Measurements from ENCODE around the gene ZRANB1. TPM values are rescaled to one million over a fixed set of nuclear protein-coding genes. Genes with fewer than 3 reads are reported as not detected.

ZRANB1 gene
- total and polyA plus RNA-seq, 10 of the 15 experiments (the other 5 are each of a cell fraction or from before 2014, with no cell fraction given) = 1.7 to 11.8 (median 6.2) TPM

- H3K4me3 ChIP-seq = no peak overlapping the region
- no peaks in the 10 kb centered on the region for H3K27me3 ChIP-seq (replicated peaks in 1 of 2; ENCODE audit: control insufficient read depth in 2 of 2, insufficient read depth in 2 of 2, low read length in 1 of 2)
- FAIRE-seq (no peak), ATAC-seq (no peak), DNase-seq (ENCODE audit: low read depth, low spot score) (no peak)
- RAD21 ChIA-PET (ENCODE audit: unreplicated experiment) = no interaction called here
- WGBS (ENCODE audit: insufficient coverage, insufficient replicate concordance, low lambda C conversion rate, missing lambda C conversion rate) = 48% methylated on average over 5 of the region's 5 CpGs
- in situ Hi-C loops (cut with MboI) = no loop called here
- no peaks in the 10 kb centered on the region for H4K20me1 ChIP-seq (ENCODE audit: control insufficient read depth, insufficient read depth)
- TF ChIP-seq MTA3 (IDR thresholded peaks at IDR 0.05; ENCODE audit: borderline replicate concordance, low read length) (no peak), ZNF384 (IDR thresholded peaks at IDR 0.05; ENCODE audit: borderline replicate concordance, low read depth, low read length) (no peak)
- TF ChIP-seq, protein P1, sequence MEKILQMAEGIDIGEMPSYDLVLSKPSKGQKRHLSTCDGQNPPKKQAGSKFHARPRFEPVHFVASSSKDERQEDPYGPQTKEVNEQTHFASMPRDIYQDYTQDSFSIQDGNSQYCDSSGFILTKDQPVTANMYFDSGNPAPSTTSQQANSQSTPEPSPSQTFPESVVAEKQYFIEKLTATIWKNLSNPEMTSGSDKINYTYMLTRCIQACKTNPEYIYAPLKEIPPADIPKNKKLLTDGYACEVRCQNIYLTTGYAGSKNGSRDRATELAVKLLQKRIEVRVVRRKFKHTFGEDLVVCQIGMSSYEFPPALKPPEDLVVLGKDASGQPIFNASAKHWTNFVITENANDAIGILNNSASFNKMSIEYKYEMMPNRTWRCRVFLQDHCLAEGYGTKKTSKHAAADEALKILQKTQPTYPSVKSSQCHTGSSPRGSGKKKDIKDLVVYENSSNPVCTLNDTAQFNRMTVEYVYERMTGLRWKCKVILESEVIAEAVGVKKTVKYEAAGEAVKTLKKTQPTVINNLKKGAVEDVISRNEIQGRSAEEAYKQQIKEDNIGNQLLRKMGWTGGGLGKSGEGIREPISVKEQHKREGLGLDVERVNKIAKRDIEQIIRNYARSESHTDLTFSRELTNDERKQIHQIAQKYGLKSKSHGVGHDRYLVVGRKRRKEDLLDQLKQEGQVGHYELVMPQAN (conservative IDR thresholded peaks at IDR 0.05) = no peak
- no peaks in the 10 kb centered on the region for H3K36me3 ChIP-seq (ENCODE audit: control insufficient read depth in 2 of 2, insufficient read depth in 2 of 2, low read length in 1 of 2)
- no TSS peak for BruUV-seq (replicated peaks)
- no peaks in the 10 kb centered on the region for H3K9me3 ChIP-seq (replicated peaks; ENCODE audit: control insufficient read depth, insufficient read depth, low read length)
- no peak overlapping the region for H3K27ac ChIP-seq (ENCODE audit: control insufficient read depth, insufficient read depth)
- SMC1A ChIA-PET (ENCODE audit: uncharacterized antibody, unreplicated experiment) = no interaction called here
- no peak overlapping the region for H2AFZ ChIP-seq (ENCODE audit: control insufficient read depth, low read depth, low read length)
- no peaks in the 10 kb centered on the region for H3K79me2 ChIP-seq (ENCODE audit: control insufficient read depth, insufficient read depth, low read length)
- H3K4me2 ChIP-seq (ENCODE audit: control insufficient read depth, insufficient read depth) = no peak overlapping the region
- CTCF ChIA-PET = interaction anchor here (1.0 to 1.2 kb wide), 2 partner anchors 10 to 18 kb away, joined by 3 to 6 read pairs; no protein-coding TSS in a partner anchor
- no peak overlapping the region for H3K9ac ChIP-seq (ENCODE audit: control insufficient read depth, insufficient read depth, low read length)
- intact Hi-C loops (cut with micrococcal nuclease; ENCODE audit: unreplicated experiment) = no loop called here
- POLR2A ChIA-PET = no interaction called here
- H3K4me1 ChIP-seq (ENCODE audit: control insufficient read depth, insufficient read depth, low read length) = no peaks in the 10 kb centered on the region
Observed at GRCh38 chr10:125010362-125010761, 68.4 kb downstream of the ZRANB1 start.

DNA sequence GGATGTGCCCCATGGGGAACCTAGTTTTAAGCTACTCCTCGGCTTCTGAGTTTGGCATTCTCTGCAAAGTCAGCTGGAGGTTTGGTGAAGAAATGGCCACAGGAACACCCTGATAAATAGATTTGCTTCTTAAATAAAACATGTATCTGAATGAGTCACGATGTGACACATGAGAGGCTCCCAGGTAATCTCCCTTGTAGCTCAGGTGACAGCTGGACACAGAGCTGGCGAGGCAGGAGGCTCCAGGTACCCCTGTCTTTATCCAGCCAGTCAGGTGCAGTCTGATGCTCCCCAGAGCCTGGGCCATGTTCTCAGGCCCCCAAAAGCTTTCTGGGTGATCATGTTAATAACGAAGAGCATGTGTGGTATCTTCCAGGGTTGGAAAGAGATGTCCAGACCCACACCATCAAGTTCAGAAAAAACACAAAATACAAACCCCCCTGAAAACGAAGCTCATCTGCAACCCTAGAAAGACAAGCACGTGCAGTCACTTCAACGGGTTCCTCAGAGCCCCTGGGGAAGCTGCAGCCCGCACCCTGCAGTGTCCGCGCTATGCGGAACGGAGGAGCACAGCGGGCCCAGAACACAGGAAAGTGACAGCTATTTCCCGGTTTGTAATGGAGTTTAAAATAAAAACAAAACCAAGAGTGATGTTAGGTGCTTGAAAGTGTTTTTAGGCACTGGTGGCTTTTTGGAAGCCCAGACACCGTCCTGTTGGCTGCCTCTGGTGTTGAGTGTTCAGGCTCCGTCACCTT is 69.4 kb downstream of the ZRANB1 start:
- 48% methylated on average over 16 of the region's 16 CpGs for WGBS (ENCODE audit: insufficient coverage, insufficient replicate concordance, low lambda C conversion rate, missing lambda C conversion rate)
- Histone ChIP-seq H4K20me1 (ENCODE audit: control insufficient read depth, insufficient read depth) (no peaks in the 10 kb centered on the region), H2AFZ (ENCODE audit: control insufficient read depth, low read depth, low read length) (no peak overlapping the region), H3K9ac (ENCODE audit: control insufficient read depth, insufficient read depth, low read length) (no peak overlapping the region), H3K79me2 (ENCODE audit: control insufficient read depth, insufficient read depth, low read length) (no peaks in the 10 kb centered on the region), H3K9me3 (replicated peaks; ENCODE audit: control insufficient read depth, insufficient read depth, low read length) (no peaks in the 10 kb centered on the region), H3K36me3 (ENCODE audit: control insufficient read depth in 2 of 2, insufficient read depth in 2 of 2, low read length in 1 of 2) (no peaks in the 10 kb centered on the region), H3K4me1 (ENCODE audit: control insufficient read depth, insufficient read depth, low read length) (no peaks in the 10 kb centered on the region), H3K27ac (ENCODE audit: control insufficient read depth, insufficient read depth) (no peak overlapping the region), H3K4me2 (ENCODE audit: control insufficient read depth, insufficient read depth) (no peak overlapping the region), H3K4me3 (no peak overlapping the region), H3K27me3 (replicated peaks in 1 of 2; ENCODE audit: control insufficient read depth in 2 of 2, insufficient read depth in 2 of 2, low read length in 1 of 2) (no peaks in the 10 kb centered on the region)
- ATAC-seq (no peak), FAIRE-seq (no peak), DNase-seq (ENCODE audit: low read depth, low spot score) (no peak)
- ChIA-PET POLR2A (no interaction called here), CTCF (interaction anchor here (0.6 to 0.7 kb wide), 2 partner anchors 19 to 37 kb away, joined by 3 read pairs; no protein-coding TSS in a partner anchor), RAD21 (ENCODE audit: unreplicated experiment) (no interaction called here), SMC1A (ENCODE audit: uncharacterized antibody, unreplicated experiment) (no interaction called here)
- intact Hi-C loops (cut with micrococcal nuclease; ENCODE audit: unreplicated experiment) = no loop called here
- BruUV-seq (replicated peaks) = no TSS peak
- in situ Hi-C loops (cut with MboI) = no loop called here
- TF ChIP-seq ZNF24 (IDR thresholded peaks at IDR 0.05) (no peak), KAT2A (conservative IDR thresholded peaks at IDR 0.05; ENCODE audit: control insufficient read depth, low read depth, low read length) (no peak), SP1 (IDR thresholded peaks at IDR 0.05; ENCODE audit: low read depth, low read length) (no peak), CHD4 (IDR thresholded peaks at IDR 0.05) (no peak), SMARCA5 (IDR thresholded peaks at IDR 0.05) (no peak), PML (IDR thresholded peaks at IDR 0.05; ENCODE audit: low read length) (no peak), CEBPB (IDR thresholded peaks at IDR 0.05; ENCODE audit: borderline replicate concordance in 1 of 2, low read depth in 2 of 2, low read length in 2 of 2) (no peak), ZNF592 (IDR thresholded peaks at IDR 0.05) (no peak), CREB1 (IDR thresholded peaks at IDR 0.05; ENCODE audit: low read depth) (no peak)
